IMR-90 (cell line): ENCODE results near the gene MTA1.

Source experiments
- MAZ ChIP-seq: IDR thresholded peaks from 2 replicates; pipeline ENCODE4 v1.6.1; 2012; ENCODE audit warnings: low read depth, mild to moderate bottlenecking, low read length, improper control_type of control experiment, moderate library complexity, borderline replicate concordance
- MXI1 ChIP-seq: IDR thresholded peaks from 2 replicates; pipeline ENCODE4 v1.6.1; 2012; ENCODE audit warnings: low read depth, mild to moderate bottlenecking, low read length, moderate library complexity, borderline replicate concordance
- POLR2A ChIP-seq: IDR thresholded peaks from 2 replicates; pipeline ENCODE4 v1.6.1; 2012; ENCODE audit warnings: mild to moderate bottlenecking, low read depth, low read length
- TF ChIP-seq, protein P1 (sequence below): conservative IDR thresholded peaks from 2 replicates; pipeline ENCODE4 v1.5.1; 2012; ENCODE audit warnings: mild to moderate bottlenecking, low read depth, low read length, improper control_type of control experiment

DNA sequence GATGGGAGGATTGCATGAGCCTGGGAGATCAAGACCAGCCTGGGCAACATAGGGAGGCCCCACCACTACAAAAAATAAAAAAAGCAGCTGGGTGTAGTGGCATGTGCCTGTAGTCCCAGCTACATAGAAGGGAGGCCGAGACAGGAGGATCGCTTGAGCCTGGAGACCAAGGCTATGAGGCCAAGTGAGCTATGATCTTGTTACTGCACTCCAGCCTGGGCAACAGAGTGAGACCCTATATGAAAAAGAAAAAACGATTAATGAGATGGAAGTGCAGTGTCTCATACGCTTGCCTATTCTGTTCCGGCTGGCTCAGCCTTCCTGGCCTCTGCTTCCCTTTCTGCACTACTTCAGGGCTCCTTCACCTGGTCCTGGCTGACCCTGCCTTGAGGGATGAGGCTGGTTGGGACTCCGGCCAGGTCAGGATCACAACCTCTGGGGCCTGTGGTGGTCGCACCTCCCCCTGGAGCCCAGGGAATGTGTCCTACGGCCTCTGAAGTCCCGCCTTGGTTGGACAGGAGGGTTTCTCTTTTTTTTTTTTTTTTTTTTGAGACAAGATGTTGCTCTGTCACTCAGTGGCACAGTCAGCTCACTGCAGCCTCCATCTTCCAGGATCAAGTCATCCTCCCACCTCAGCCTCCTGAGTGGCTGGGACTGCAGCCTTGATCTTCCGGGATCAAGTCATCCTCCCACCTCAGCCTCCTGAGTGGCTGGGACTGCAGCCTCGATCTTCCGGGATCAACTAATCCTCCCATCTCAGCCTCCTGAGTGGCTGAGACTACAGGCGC lies 82.1 kb downstream of the MTA1 start:
- TF ChIP-seq, protein P1, sequence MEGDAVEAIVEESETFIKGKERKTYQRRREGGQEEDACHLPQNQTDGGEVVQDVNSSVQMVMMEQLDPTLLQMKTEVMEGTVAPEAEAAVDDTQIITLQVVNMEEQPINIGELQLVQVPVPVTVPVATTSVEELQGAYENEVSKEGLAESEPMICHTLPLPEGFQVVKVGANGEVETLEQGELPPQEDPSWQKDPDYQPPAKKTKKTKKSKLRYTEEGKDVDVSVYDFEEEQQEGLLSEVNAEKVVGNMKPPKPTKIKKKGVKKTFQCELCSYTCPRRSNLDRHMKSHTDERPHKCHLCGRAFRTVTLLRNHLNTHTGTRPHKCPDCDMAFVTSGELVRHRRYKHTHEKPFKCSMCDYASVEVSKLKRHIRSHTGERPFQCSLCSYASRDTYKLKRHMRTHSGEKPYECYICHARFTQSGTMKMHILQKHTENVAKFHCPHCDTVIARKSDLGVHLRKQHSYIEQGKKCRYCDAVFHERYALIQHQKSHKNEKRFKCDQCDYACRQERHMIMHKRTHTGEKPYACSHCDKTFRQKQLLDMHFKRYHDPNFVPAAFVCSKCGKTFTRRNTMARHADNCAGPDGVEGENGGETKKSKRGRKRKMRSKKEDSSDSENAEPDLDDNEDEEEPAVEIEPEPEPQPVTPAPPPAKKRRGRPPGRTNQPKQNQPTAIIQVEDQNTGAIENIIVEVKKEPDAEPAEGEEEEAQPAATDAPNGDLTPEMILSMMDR: no peak
- TF ChIP-seq MXI1 (no peak), POLR2A (no peak), MAZ (no peak)
